Right atrium auricular region (tissue), 2 donors: ENCODE measurements around the gene MMUT. TPM values are rescaled to one million over a fixed set of nuclear protein-coding genes. Genes with fewer than 3 reads are reported as not detected.

Experiments used
- DNase-seq: peaks from one replicate; pipeline ENCODE4 v3.0.0-alpha.2; 2019; ENCODE audit warnings: low spot score
- H3K27ac ChIP-seq, 2 donors: fragments of 200-600 bp; sonication (generic); 1 replicate in 1 of 2; 2 replicates in 1 of 2; pipeline ENCODE4 v1.5.1; 2016 to 2019
- H3K27me3 ChIP-seq, 2 donors: fragments of 200-600 bp; sonication (generic); one replicate each; pipeline versions ENCODE4 v1.5.1 to v1.6.0; 2017 to 2019
- H3K36me3 ChIP-seq: fragments of 200-600 bp; sonication (generic); one replicate; pipeline ENCODE4 v1.5.1; 2016
- H3K4me1 ChIP-seq, 2 donors: fragments of 200-600 bp; sonication (generic); one replicate each; pipeline versions ENCODE4 v1.5.1 to v1.6.0; 2017 to 2019
- H3K4me3 ChIP-seq, 2 donors: fragments of 200-600 bp; sonication (generic); 1 replicate in 1 of 2; 2 replicates in 1 of 2; pipeline ENCODE4 v1.5.1; 2017 to 2019; ENCODE audit warnings: mild to moderate bottlenecking in 1 of 2, moderate library complexity in 1 of 2
- H3K9me3 ChIP-seq, 2 donors: fragments of 200-600 bp; sonication (generic); one replicate each; pipeline ENCODE4 v1.5.1; 2019
- CTCF ChIP-seq, 2 donors: fragments of 200-600 bp; sonication (generic); IDR thresholded peaks; one replicate each; pipeline ENCODE4 v1.5.1; 2019; ENCODE audit warnings: antibody characterized with exemption in 2 of 2
- total RNA-seq, 2 donors: library from RNA; depleted of rRNA; stranded (reverse); fragments of >200 nt; gene quantifications; one replicate each; pipeline ENCODE4 v1.1.0, GENCODE V29; 2016

MMUT gene
- total RNA-seq, 2 donors from 2014 or later = 11.9 to 20.1 TPM

- no peak for TF ChIP-seq CTCF (IDR thresholded peaks at IDR 0.05)
- H3K27me3 ChIP-seq = no peaks in the 10 kb centered on the region
- no peak for DNase-seq
- H3K4me3 ChIP-seq = no peak overlapping the region
- H3K27ac ChIP-seq = no peak overlapping the region
- H3K36me3 ChIP-seq = peaks cover 32% of the 10 kb centered on the region
- H3K4me1 ChIP-seq = no peaks in the 10 kb centered on the region
- no peaks in the 10 kb centered on the region for H3K9me3 ChIP-seq
Observed at GRCh38 chr6:49454787-49455709, 8.0 kb downstream of the MMUT start.

GRCh38 chr6:49453221-49453620 lies 9.8 kb downstream of the MMUT start:
- Histone ChIP-seq H3K27me3 (no peaks in the 10 kb centered on the region), H3K27ac (no peak overlapping the region), H3K4me3 (no peak overlapping the region), H3K9me3 (no peaks in the 10 kb centered on the region), H3K4me1 (no peaks in the 10 kb centered on the region), H3K36me3 (peaks cover 45% of the 10 kb centered on the region)
- DNase-seq = no peak
- TF ChIP-seq CTCF (IDR thresholded peaks at IDR 0.05) = peak in 1 of 2 donors; percentile 48

- H3K4me1 ChIP-seq = no peaks in the 10 kb centered on the region
- H3K36me3 ChIP-seq = peaks cover 32% of the 10 kb centered on the region
- H3K4me3 ChIP-seq = no peak overlapping the region
- H3K27me3 ChIP-seq = no peaks in the 10 kb centered on the region
- no peaks in the 10 kb centered on the region for H3K9me3 ChIP-seq
- no peak for DNase-seq
- no peak for TF ChIP-seq CTCF (IDR thresholded peaks at IDR 0.05)
- H3K27ac ChIP-seq = no peak overlapping the region
Observed at GRCh38 chr6:49430866-49431265, 32.2 kb downstream of the MMUT start.

- DNase-seq = no peak
- Histone ChIP-seq H3K9me3 (no peaks in the 10 kb centered on the region), H3K4me3 (no peak overlapping the region), H3K27me3 (no peaks in the 10 kb centered on the region), H3K36me3 (peaks cover 28% of the 10 kb centered on the region), H3K4me1 (no peaks in the 10 kb centered on the region), H3K27ac (no peak overlapping the region)
- TF ChIP-seq CTCF (IDR thresholded peaks at IDR 0.05) = no peak
Observed at GRCh38 chr6:49430187-49430586, 32.9 kb downstream of the MMUT start.

- DNase-seq = no peak
- no peaks in the 10 kb centered on the region for H3K9me3 ChIP-seq
- no peak overlapping the region for H3K4me3 ChIP-seq
- no peak overlapping the region for H3K27ac ChIP-seq
- H3K4me1 ChIP-seq = no peaks in the 10 kb centered on the region
- no peaks in the 10 kb centered on the region for H3K36me3 ChIP-seq
- no peak for TF ChIP-seq CTCF (IDR thresholded peaks at IDR 0.05)
- no peaks in the 10 kb centered on the region for H3K27me3 ChIP-seq
Observed at GRCh38 chr6:49423817-49424216, 39.2 kb downstream of the MMUT start.
